DMS53 (cell line): ENCODE results near the gene SLC9B2.
A peak's percentile ranks its signal among the peaks of the same experiment; 100 is the strongest.

Experiments used
- DNase-seq: peaks from one replicate; lab custom pipeline; 2025; lab: John Stamatoyannopoulos, UW

SLC9B2 gene

DNA sequence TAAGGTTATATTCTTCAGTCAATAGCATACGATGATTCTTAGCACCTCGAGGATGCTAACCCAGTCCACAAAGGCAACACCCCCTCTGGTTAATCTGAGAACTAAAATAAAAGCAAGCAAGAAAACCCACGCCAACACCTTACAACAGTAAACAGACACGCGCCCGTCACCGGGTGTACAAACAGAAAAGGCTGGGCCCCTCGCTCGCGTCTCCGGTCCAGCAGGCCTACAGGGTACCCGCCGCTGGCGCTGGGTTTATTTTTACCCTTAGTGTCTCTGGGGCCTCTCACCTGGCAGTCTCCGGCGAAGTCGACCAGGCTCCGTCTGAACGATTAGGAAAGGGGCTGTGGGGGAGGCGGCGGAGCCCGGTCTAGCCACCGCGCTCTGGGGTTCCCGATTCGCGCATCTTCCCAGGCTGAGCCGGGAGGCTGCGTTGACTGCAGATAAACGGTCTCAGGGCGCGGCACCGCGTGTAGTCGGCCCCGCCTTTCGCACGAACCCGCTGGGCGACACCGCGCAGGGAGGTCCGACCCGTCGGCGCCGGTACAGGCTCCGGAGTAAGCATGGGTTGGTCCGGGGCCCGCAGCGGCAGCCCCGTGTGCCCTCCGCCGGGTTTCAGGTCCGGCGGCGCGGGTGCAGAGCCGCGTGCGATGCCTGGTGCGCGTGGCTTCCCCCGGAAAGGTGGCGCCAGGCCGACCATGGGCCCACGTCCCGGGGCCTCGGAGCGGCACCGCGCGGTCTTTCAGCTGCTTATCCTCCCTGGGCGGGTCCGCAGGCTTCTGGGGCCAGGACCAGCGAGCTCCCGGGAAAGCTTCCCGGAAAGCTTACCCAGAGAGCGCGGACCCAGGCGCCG lies 441 bp downstream of the SLC9B2 start:
- DNase-seq = peak; percentile 79

DNA sequence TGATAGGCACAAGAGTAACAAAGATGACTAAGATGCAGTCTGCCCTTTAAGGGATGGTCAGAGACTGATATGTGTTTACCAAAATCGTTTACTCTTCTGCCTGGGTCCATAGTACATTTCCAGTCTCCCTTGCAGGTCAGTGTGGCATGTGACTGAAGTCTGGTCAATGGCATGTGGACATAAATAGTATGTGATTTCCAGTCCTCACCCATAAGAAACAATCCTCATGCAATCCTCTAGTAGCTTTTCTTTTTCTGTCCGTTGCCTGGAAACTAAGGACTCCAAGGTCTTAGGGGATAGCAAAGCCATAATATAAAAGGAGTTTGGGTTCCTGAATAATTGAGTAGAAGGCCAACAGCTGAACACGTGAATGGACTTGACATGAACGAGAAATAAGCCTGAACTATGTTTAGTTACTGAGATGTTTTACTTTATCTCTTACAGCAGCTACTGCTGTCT lies 1.1 kb downstream of the SLC9B2 start:
- peak; percentile 39 for DNase-seq

GRCh38 chr4:103074744-103075434 lies 1.7 kb downstream of the SLC9B2 start:
- no peak for DNase-seq

DNA sequence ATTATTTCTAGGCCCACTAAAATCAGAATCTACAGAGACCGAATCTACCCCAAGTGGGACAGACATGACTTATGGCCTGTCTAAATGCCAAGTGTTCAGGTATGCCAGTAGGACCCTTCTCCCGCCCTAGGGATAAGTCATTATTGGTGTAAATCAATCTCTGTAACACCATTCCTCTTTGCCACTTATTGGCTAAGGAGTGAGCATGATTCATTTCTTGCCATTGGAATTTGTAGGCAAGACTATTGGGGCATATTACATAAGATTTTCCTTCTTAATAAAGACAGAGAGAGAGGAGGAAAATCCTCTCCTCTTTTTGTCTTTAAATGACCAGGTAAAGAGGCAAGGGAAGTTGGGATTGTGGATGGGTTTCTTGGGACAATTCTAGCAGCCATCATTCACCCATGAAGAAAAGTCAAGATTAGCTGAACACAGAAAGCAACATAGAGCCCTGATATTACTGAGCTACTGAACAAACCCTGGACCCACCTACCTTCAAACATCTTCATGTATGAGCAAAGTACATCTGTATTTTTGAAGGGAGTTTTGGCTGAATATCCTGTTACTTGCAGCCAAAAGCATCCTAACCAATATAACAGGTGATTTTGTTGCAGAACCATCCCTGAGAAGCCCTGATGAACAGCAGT lies 2.6 kb downstream of the SLC9B2 start:
- no peak for DNase-seq

- peak; percentile 3 for DNase-seq
Measured at GRCh38 chr4:103067841-103068547, 8.6 kb downstream of the SLC9B2 start.

DNA sequence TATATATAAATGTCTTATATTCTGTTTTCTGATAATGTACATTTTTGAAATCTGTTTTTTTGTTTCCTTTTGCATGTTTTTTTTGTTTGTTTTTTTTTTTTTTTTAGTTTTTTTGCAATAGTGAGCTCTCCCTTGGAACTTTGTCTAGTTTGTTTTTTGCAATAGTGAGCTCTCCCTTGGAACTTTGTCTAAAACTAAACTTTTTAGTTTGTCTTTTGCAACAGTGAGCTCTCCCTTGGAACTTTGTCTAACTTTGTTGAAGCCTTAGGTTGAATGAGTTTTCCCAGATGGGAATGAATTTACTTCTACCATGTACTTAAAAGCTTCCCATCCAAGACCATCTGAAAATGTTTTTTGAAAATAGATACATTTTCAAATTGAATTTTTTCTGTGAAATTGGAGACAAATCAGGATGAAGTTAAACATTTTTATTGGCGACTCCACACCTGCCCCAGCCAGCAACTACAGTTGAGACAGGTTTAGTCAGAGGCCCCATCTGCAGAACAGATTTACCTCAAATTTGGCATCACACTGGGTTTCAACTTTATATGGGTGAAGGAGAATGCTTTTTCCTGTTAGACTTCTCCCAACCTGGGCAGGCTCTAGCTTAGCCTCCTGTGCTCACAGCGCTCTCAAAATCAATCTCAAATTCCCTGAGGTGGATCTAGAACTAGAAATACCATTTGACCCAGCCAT lies 16.0 kb downstream of the SLC9B2 start:
- no peak for DNase-seq

- DNase-seq = no peak
Measured at GRCh38 chr4:103054030-103054429, 22.5 kb downstream of the SLC9B2 start.

DNA sequence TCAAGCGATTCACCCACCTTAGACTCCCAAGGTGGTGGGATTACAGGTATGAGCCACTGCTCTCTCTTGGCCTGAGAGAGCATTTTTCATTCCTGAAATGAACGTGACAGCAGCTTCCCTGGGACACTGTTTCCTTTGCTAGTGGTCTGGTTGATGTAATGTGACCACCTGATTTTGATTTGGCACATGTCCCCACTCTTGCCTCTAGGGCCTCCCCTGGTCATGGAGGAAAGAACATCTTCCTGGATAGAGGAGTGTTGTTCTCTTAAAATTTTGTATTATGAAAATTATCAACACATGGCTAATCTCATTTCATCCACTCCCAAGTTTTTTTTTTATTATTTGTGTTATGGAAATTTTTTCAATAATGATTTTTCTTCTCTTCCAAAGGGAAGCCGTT lies 23.8 kb downstream of the SLC9B2 start:
- DNase-seq = no peak

- no peak for DNase-seq
Measured at GRCh38 chr4:103052145-103052544, 24.4 kb downstream of the SLC9B2 start.

DNA sequence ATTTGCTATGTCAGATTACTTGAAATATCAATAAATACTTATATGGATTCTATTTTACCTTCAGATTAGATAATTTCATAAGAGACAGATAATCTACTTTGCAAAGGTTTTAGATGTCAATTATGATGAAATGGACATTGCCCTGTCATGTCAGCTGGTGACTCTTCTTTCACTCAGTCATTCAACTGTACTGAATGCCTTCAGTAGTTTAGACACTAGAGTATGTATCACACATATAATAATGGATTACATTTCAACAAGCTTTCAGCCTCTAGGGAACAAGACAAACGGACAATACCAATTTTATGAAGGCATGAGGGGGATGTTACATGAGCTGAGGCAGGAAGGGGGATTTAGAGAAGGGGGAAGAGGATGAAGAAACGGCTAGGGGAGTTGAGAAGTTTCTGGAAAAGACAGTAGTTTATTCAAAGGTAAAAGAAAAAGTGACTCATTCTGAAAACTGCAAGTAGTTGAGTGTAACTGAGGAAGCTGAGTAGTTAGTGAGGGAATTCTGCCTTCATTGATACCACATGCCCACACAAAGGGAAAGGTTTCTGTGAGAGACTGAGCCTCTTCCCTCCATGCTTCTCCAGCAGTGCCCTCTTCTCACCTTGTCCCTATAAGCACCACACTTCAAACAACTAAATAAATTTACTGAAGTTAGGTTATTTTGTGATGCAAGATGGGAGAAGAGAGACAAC lies 25.7 kb downstream of the SLC9B2 start:
- no peak for DNase-seq

DNA sequence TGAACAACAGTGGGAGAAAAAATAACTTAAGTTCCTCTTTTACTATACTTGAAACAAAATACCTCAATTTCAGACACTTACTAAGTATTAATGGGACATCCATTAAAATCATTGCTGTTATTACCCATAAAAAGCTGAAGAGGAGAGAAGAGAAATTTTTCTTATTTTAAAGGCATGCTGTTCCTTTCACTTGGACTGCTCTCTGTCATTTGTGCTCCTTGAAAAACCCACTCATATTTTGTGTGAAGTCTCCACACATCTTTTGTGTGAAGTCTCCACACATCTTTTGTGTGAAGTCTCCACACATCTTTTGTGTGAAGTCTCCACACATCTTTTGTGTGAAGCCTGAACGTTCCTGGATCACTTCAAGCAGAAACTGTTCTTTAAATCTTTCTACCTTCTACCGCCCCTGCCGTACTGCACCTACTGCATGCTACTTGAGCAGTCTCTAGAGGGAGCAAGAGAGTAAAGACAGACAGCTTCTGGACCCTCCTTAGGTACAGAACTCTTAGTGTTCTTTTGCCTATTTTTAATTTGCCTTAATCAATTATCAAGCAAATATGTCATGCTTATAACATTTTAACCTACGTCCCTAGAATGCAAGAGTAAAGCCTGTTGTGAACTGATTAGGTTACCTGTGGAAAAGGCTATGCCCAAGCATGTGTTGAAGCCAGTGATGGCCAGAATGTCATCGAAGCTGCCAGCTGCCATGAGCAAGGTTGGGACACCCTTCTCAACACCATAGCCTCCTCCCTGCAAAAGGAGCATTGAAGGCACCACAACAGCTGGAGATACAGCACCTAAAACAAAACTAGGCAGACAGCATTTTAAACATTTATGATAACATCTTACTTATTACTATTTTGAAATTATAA lies 29.9 kb downstream of the SLC9B2 start:
- DNase-seq = peak; percentile 65

DNA sequence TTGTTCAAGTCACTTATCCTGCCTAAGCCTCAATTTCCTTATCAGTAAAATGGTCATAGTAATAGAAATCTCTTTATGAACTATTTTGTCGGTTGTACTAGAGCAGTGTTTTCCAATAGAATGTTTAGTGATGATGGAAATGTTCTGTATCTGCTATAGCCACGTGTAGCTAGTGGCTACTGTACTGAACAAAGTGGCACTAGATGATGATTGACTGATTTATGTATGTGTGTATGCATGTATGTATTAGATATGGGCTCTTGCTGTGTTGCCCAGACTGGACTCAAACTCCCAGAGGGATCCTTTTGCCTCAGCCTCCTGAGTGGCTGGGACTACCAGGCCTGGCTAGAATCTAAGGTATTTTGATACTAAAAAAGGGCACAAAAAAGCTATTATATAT lies 32.4 kb downstream of the SLC9B2 start:
- DNase-seq = no peak

GRCh38 chr4:103036169-103036568 lies 40.4 kb downstream of the SLC9B2 start:
- no peak for DNase-seq

- DNase-seq = peak; percentile 51
Measured at GRCh38 chr4:103032574-103032973, 44.0 kb downstream of the SLC9B2 start.

DNA sequence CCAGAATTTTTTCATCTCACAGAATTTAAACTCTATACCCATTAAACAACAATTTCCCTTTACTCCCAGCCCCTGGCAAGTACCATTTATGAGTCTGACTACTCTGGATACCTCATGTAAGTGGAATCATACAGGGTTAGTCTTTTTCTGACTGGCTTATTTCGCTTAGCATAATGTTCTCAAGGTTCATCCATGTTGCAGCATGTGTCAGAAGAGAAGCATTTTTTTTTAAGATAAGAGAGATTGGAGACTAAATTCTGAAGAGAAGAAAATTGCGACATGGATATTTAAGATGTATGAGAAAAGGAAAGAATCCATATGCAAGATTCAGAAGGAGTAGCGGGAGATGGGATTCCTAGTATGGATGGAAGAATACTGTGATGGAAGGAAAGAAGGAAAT lies 45.8 kb downstream of the SLC9B2 start:
- DNase-seq = no peak

GRCh38 chr4:103029300-103029699 lies 47.3 kb downstream of the SLC9B2 start:
- no peak for DNase-seq

DNA sequence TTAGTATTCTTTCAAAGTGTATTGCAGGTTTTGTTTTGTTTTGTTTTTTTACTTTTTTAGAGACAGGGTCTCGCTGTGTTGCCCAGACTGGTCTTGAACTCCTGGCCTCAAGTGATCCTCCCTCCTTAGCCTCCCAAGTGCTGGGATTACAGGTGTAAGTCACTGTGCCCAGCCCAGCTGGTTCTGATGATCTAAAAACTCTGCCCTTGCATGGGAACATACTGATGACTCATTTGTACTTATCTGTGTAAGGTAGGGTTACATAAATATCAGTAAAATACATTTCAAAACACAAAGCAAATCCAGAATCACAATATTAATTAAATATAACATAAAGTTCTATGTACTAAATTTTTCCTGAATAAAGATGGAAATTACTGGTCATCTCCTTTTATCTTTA lies 49.7 kb downstream of the SLC9B2 start:
- no peak for DNase-seq

- no peak for DNase-seq
Measured at GRCh38 chr4:103024996-103025395, 51.6 kb downstream of the SLC9B2 start.

GRCh38 chr4:103021120-103021519 lies 55.4 kb downstream of the SLC9B2 start:
- DNase-seq = no peak
